K562 (cell line): ENCODE results near the gene SSH3. TPM values are rescaled to one million over a fixed set of nuclear protein-coding genes. Genes with fewer than 3 reads are reported as not detected.

Experiments used
- BHLHE40 ChIP-seq: IDR thresholded peaks from 2 replicates; pipeline ENCODE4 v1.6.1; 2011; ENCODE audit warnings: low read length, improper control_type of control experiment
- C11orf30 ChIP-seq: fragments of 450-650 bp; IDR thresholded peaks from 2 replicates; pipeline ENCODE4 v1.6.1; 2016; ENCODE audit warnings: low read depth, mild to moderate bottlenecking
- CBFA2T3 ChIP-seq: fragments of 450-650 bp; IDR thresholded peaks from 2 replicates; pipeline ENCODE4 v1.6.1; 2017
- E2F1 ChIP-seq: sonication (generic); formaldehyde crosslinking; IDR thresholded peaks from 2 replicates; pipeline ENCODE4 v1.8.1; 2023; ENCODE audit warnings: mild to moderate bottlenecking, missing genetic modification reagents, moderate library complexity
- GTF2A2 ChIP-seq: IDR thresholded peaks from 2 replicates; pipeline ENCODE4 v1.6.1; 2016; ENCODE audit warnings: mild to moderate bottlenecking, missing genetic modification characterization, missing compliant biosample characterization
- HDGF ChIP-seq: fragments of 450-650 bp; IDR thresholded peaks from 2 replicates; pipeline ENCODE4 v1.6.1; 2016
- IRF2 ChIP-seq: sonication (generic); formaldehyde crosslinking; IDR thresholded peaks from 2 replicates; pipeline ENCODE4 v1.8.1; 2022; ENCODE audit warnings: mild to moderate bottlenecking, missing genetic modification reagents
- L3MBTL2 ChIP-seq: fragments of 450-650 bp; IDR thresholded peaks from 2 replicates; pipeline ENCODE4 v1.6.1; 2016; ENCODE audit warnings: mild to moderate bottlenecking, moderate library complexity
- LARP7 ChIP-seq: fragments of 450-650 bp; IDR thresholded peaks from 2 replicates; pipeline ENCODE4 v1.6.1; 2016
- LEF1 ChIP-seq: fragments of 450-650 bp; IDR thresholded peaks from 2 replicates; pipeline ENCODE4 v1.6.1; 2016; ENCODE audit warnings: mild to moderate bottlenecking
- MTF1 ChIP-seq: fragments of 250-450 bp; sonication (Bioruptor Pico); IDR thresholded peaks from 2 replicates; pipeline ENCODE4 v1.9.0; 2021; ENCODE audit warnings: moderate library complexity, mild to moderate bottlenecking, inconsistent platforms, borderline replicate concordance
- NFATC3 ChIP-seq: fragments of 450-650 bp; IDR thresholded peaks from 2 replicates; pipeline ENCODE4 v1.6.1; 2017; ENCODE audit warnings: mild to moderate bottlenecking
- NR4A1 ChIP-seq, 2 experiments: fragments of 250-450 bp in 1 of 2; fragments of 450-650 bp in 1 of 2; sonication (Bioruptor Pico) in 1 of 2; IDR thresholded peaks; 2 replicates each; pipeline versions ENCODE4 v1.4.0 to v1.6.1; 2016 to 2020; ENCODE audit warnings: mild to moderate bottlenecking in 2 of 2, missing compliant biosample characterization in 1 of 2, missing genetic modification characterization in 1 of 2, moderate library complexity in 1 of 2
- POLR2B ChIP-seq: fragments of 450-650 bp; IDR thresholded peaks from 2 replicates; pipeline ENCODE4 v1.6.1; 2018; ENCODE audit warnings: low read depth; ENCODE audit not compliant: partially characterized antibody
- PTRF ChIP-seq: fragments of 450-650 bp; IDR thresholded peaks from 2 replicates; pipeline ENCODE4 v1.6.1; 2016; ENCODE audit warnings: mild to moderate bottlenecking, missing genetic modification characterization, missing compliant biosample characterization
- RBBP5 ChIP-seq: fragments of 200-600 bp; sonication (generic); IDR thresholded peaks from 2 replicates; pipeline ENCODE4 v1.6.1; 2012; ENCODE audit warnings: borderline replicate concordance, mild to moderate bottlenecking, low read length, control low read depth, inconsistent platforms; ENCODE audit not compliant: insufficient read depth, poor library complexity, severe bottlenecking
- TCF15 ChIP-seq: fragments of 250-450 bp; sonication (Bioruptor Pico); IDR thresholded peaks from 2 replicates; pipeline ENCODE4 v1.8.0; 2022; ENCODE audit warnings: moderate library complexity, mild to moderate bottlenecking, inconsistent platforms
- ZBTB26 ChIP-seq: fragments of 450-650 bp; formaldehyde crosslinking; IDR thresholded peaks from 2 replicates; pipeline ENCODE4 v1.4.0; 2022; ENCODE audit warnings: missing genetic modification characterization
- ZFP1 ChIP-seq: fragments of 450-650 bp; formaldehyde crosslinking; IDR thresholded peaks from 2 replicates; pipeline ENCODE4 v1.4.0; 2020; ENCODE audit warnings: mild to moderate bottlenecking, mixed read lengths
- ZNF232 ChIP-seq: sonication (generic); formaldehyde crosslinking; IDR thresholded peaks from 2 replicates; pipeline ENCODE4 v1.8.0; 2022; ENCODE audit warnings: mild to moderate bottlenecking, missing genetic modification reagents
- polyA plus RNA-seq, 8 experiments: library from polyadenylated mRNA; depleted of rRNA in 4 of 8; stranded (reverse) in 5 of 8; unstranded in 3 of 8; fragments of >200 nt; fragmentation: Nextera tagmentation in 2 of 8; fragmentation: Illumina TruSeq in 1 of 8; extraction: Ambion mirVana in 2 of 8; extraction: Trizol in 1 of 8; gene quantifications; 2 replicates each; pipeline versions ENCODE4 v1.2.1 to v1.2.3, GENCODE V29; 2011 to 2014; ENCODE audit warnings: inconsistent platforms in 1 of 8, missing spikeins in 1 of 8
- total RNA-seq, 7 experiments: library from RNA; depleted of rRNA in 6 of 7; stranded (reverse); fragments of >200 nt in 6 of 7; fragmentation: Illumina TruSeq in 2 of 7; extraction: Trizol in 2 of 7; gene quantifications; 2 replicates each; pipeline versions ENCODE4 v1.2.1 to v1.2.3, GENCODE V29; 2011 to 2021; ENCODE audit warnings: low replicate concordance in 1 of 7
- TF ChIP-seq, protein P1 (sequence below): fragments of 250-450 bp; sonication (Bioruptor Pico); IDR thresholded peaks from 2 replicates; pipeline ENCODE4 v1.4.0; 2020; ENCODE audit warnings: borderline replicate concordance
- TF ChIP-seq, protein P2 (sequence below): sonication (generic); formaldehyde crosslinking; IDR thresholded peaks from 2 replicates; pipeline ENCODE4 v1.8.0; 2022; ENCODE audit warnings: missing genetic modification reagents, mild to moderate bottlenecking, moderate library complexity, borderline replicate concordance

Gene SSH3
- total and polyA plus RNA-seq, 9 of the 15 experiments (the other 6 are each of a cell fraction or from before 2014, with no cell fraction given): 0.07 to 1.0 (median 0.24) TPM; not detected in 3

DNA sequence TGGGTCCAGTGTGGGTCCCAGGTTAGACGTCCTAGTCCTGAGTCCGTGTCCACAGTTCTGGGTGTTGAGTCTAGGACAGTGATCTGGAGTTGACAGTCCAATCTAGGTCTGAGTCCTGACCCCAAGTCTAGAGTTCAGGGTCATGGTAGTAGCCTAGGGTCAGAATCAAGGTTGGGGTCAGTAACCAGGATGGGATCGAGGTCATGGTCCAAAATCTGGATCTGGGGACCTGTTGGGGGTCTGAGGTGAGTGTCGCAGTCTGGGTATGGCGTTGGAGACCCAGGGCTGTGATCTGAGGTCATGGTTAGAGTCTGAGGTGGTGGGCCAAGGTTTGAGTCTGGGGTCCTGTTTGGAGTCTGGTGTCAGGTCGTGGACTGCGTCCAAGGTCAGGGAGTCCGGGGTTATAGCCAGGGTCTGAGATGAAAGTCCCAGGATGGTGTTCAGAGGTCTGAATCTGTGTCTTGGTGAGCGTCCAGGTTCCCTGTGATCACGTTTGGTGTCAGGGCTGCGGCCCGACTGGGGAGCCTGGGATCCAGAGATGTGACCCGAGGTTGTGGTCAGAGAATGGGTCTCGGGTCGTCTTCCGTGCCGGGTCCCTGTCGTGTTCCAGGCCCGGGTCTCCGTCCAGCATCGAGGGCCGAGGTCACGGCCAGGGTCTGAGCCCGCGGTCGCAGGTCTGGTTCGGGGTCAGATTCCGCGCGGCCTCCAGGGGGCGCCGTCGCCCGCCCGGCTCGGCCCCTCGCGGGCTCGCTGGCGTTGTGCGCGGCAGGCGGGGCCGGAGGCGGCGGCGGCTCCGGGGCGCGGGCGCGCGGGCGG lies 37.5 kb upstream of the SSH3 start (continued):
- TF ChIP-seq GTF2A2 (tag): no peak
- TF ChIP-seq LEF1: no peak
- no peak for TF ChIP-seq PTRF (tag)
- no peak for TF ChIP-seq LARP7
- TF ChIP-seq, protein P1, sequence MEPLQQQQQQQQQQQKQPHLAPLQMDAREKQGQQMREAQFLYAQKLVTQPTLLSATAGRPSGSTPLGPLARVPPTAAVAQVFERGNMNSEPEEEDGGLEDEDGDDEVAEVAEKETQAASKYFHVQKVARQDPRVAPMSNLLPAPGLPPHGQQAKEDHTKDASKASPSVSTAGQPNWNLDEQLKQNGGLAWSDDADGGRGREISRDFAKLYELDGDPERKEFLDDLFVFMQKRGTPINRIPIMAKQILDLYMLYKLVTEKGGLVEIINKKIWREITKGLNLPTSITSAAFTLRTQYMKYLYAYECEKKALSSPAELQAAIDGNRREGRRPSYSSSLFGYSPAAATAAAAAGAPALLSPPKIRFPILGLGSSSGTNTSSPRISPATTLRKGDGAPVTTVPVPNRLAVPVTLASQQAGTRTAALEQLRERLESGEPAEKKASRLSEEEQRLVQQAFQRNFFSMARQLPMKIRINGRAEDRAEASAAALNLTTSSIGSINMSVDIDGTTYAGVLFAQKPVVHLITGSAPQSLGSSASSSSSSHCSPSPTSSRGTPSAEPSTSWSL (CRISPR knock-in tag): 0 out of 2 replicates have a peak, but pooled peaks have one; percentile 40
- no peak for TF ChIP-seq ZBTB26 (CRISPR knock-in tag)
- TF ChIP-seq, protein P2, sequence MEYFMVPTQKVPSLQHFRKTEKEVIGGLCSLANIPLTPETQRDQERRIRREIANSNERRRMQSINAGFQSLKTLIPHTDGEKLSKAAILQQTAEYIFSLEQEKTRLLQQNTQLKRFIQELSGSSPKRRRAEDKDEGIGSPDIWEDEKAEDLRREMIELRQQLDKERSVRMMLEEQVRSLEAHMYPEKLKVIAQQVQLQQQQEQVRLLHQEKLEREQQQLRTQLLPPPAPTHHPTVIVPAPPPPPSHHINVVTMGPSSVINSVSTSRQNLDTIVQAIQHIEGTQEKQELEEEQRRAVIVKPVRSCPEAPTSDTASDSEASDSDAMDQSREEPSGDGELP (CRISPR knock-in tag): peak; percentile 40; the same call in 1 of the 2 replicates
- TF ChIP-seq NR4A1 (CRISPR knock-in tag; IDR thresholded peaks at IDR 0.05): no peak
- TF ChIP-seq NR4A1 (tag; IDR thresholded peaks at IDR 0.05): no peak
- no peak for TF ChIP-seq ZFP1 (CRISPR knock-in tag)
- no peak for TF ChIP-seq MTF1
- TF ChIP-seq L3MBTL2: no peak; the same call in 1 of the 2 replicates
- no peak for TF ChIP-seq IRF2
- TF ChIP-seq C11orf30: no peak
- TF ChIP-seq E2F1 (CRISPR knock-in tag): no peak
- no peak for TF ChIP-seq ZNF232
- TF ChIP-seq TCF15 (CRISPR knock-in tag): no peak
- TF ChIP-seq RBBP5: no peak
- no peak for TF ChIP-seq CBFA2T3
- TF ChIP-seq BHLHE40: peak; percentile 40; the same call in 1 of the 2 replicates
- no peak for TF ChIP-seq POLR2B
- no peak for TF ChIP-seq HDGF
- no peak for TF ChIP-seq NFATC3
